H9 (cell line): ENCODE measurements around the gene EPB41L1. TPM values are rescaled to one million over a fixed set of nuclear protein-coding genes. Genes with fewer than 3 reads are reported as not detected.

Source experiments
- DNase-seq: peaks from one replicate; pipeline ENCODE4 v3.0.0-alpha.2; 2017
- H2AFZ ChIP-seq: one replicate; pipeline ENCODE4 v1.6.1; 2013; ENCODE audit warnings: mild to moderate bottlenecking, low read length, control low read depth, moderate library complexity
- H2AK5ac ChIP-seq: 2 replicates; pipeline ENCODE4 v1.6.1; 2013; ENCODE audit warnings: low read length, control low read depth, mixed read lengths; ENCODE audit not compliant: insufficient read length
- H2BK120ac ChIP-seq: one replicate; pipeline ENCODE4 v1.6.1; 2013; ENCODE audit warnings: low read depth, mild to moderate bottlenecking, low read length, control low read depth, inconsistent platforms; ENCODE audit not compliant: poor library complexity, severe bottlenecking
- H2BK12ac ChIP-seq: 2 replicates; pipeline ENCODE4 v1.6.1; 2013; ENCODE audit warnings: low read length, control low read depth, mixed read lengths, low read depth; ENCODE audit not compliant: insufficient read length
- H2BK15ac ChIP-seq: 2 replicates; pipeline ENCODE4 v1.6.1; 2013; ENCODE audit warnings: low read depth, low read length, control low read depth
- H2BK20ac ChIP-seq: one replicate; pipeline ENCODE4 v1.6.1; 2013; ENCODE audit warnings: low read depth, mild to moderate bottlenecking, low read length, control low read depth, inconsistent platforms; ENCODE audit not compliant: poor library complexity, severe bottlenecking
- H2BK5ac ChIP-seq: 2 replicates; pipeline ENCODE4 v1.6.1; 2013; ENCODE audit warnings: low read length, control low read depth, mixed read lengths; ENCODE audit not compliant: insufficient read length
- H3K14ac ChIP-seq: 2 replicates; pipeline ENCODE4 v1.6.1; 2013; ENCODE audit warnings: low read length, control low read depth; ENCODE audit not compliant: insufficient read depth
- H3K18ac ChIP-seq: 2 replicates; pipeline ENCODE4 v1.6.1; 2013; ENCODE audit warnings: low read depth, mild to moderate bottlenecking, mixed read lengths, low read length, control low read depth; ENCODE audit not compliant: insufficient read length
- H3K23ac ChIP-seq: 2 replicates; pipeline ENCODE4 v1.6.1; 2013; ENCODE audit warnings: low read length, control low read depth, mixed read lengths, low read depth; ENCODE audit not compliant: insufficient read length
- H3K23me2 ChIP-seq: 2 replicates; pipeline ENCODE4 v1.6.1; 2013; ENCODE audit warnings: low read depth, mild to moderate bottlenecking, mixed read lengths, low read length, control low read depth; ENCODE audit not compliant: insufficient read length, poor library complexity, severe bottlenecking
- H3K27ac ChIP-seq: 2 replicates; pipeline ENCODE4 v1.5.1; 2013; ENCODE audit warnings: low read length, control low read depth, mixed read lengths, low read depth; ENCODE audit not compliant: insufficient read length
- H3K27me3 ChIP-seq: 2 replicates; pipeline ENCODE4 v1.6.1; 2013; ENCODE audit warnings: low read length, control low read depth, inconsistent platforms; ENCODE audit not compliant: insufficient read depth
- H3K4ac ChIP-seq: 2 replicates; pipeline ENCODE4 v1.6.1; 2013; ENCODE audit warnings: low read depth, mild to moderate bottlenecking, control low read depth, inconsistent platforms, low read length, moderate library complexity
- H3K4me1 ChIP-seq: 2 replicates; pipeline ENCODE4 v1.6.1; 2013; ENCODE audit warnings: low read length, control low read depth, inconsistent platforms; ENCODE audit not compliant: insufficient read depth
- H3K4me2 ChIP-seq: 2 replicates; pipeline ENCODE4 v1.6.1; 2013; ENCODE audit warnings: low read length, control low read depth, mixed read lengths; ENCODE audit not compliant: insufficient read length, insufficient read depth
- H3K56ac ChIP-seq: 2 replicates; pipeline ENCODE4 v1.6.1; 2013; ENCODE audit warnings: low read depth, mild to moderate bottlenecking, mixed read lengths, low read length, control low read depth; ENCODE audit not compliant: insufficient read length
- H3K79me1 ChIP-seq: 2 replicates; pipeline ENCODE4 v1.6.1; 2013; ENCODE audit warnings: low read depth, mild to moderate bottlenecking, moderate library complexity, low read length, control low read depth, inconsistent platforms; ENCODE audit not compliant: insufficient read depth, poor library complexity, severe bottlenecking
- H3K79me2 ChIP-seq: 2 replicates; pipeline ENCODE4 v1.6.1; 2013; ENCODE audit warnings: low read length, control low read depth, inconsistent platforms; ENCODE audit not compliant: insufficient read depth
- H3K9ac ChIP-seq: 2 replicates; pipeline ENCODE4 v1.6.1; 2013; ENCODE audit warnings: low read length, control low read depth, mixed read lengths; ENCODE audit not compliant: insufficient read length; ENCODE audit errors: extremely low read depth
- H3K9me3 ChIP-seq: one replicate; pipeline ENCODE4 v1.6.1; 2013; ENCODE audit warnings: low read depth, low read length, inconsistent platforms; ENCODE audit not compliant: control insufficient read depth
- H3T11ph ChIP-seq: one replicate; pipeline ENCODE4 v1.6.1; 2013; ENCODE audit warnings: mild to moderate bottlenecking, low read length, control low read depth, inconsistent platforms
- H4K20me1 ChIP-seq: one replicate; pipeline ENCODE4 v1.6.1; 2013; ENCODE audit not compliant: control insufficient read depth, insufficient read length, insufficient read depth
- H4K5ac ChIP-seq: 2 replicates; pipeline ENCODE4 v1.6.1; 2013; ENCODE audit warnings: low read depth, mild to moderate bottlenecking, mixed read lengths, low read length, control low read depth; ENCODE audit not compliant: insufficient read length
- H4K8ac ChIP-seq: replicated peaks from 2 replicates; pipeline ENCODE4 v1.6.1; 2013; ENCODE audit warnings: low read length, control low read depth, mixed read lengths, low read depth; ENCODE audit not compliant: insufficient read length
- H4K91ac ChIP-seq: 2 replicates; pipeline ENCODE4 v1.6.1; 2013; ENCODE audit warnings: low read depth, mild to moderate bottlenecking, moderate library complexity, mixed read lengths, low read length, control low read depth; ENCODE audit not compliant: insufficient read length
- H3K27ac Mint-ChIP-seq, 3 experiments: 2 replicates in 2 of 3; 3 replicates in 1 of 3; pipeline ENCODE4 v1.8.0; 2020 to 2021; ENCODE audit warnings: mixed read lengths in 3 of 3, mild to moderate bottlenecking in 1 of 3, moderate library complexity in 1 of 3
- H3K27me3 Mint-ChIP-seq: 2 replicates; pipeline ENCODE4 v1.8.0; 2021; ENCODE audit warnings: low read depth, mild to moderate bottlenecking, moderate library complexity, mixed read lengths
- H3K36me3 Mint-ChIP-seq, 3 experiments: 2 replicates in 2 of 3; 3 replicates in 1 of 3; pipeline ENCODE4 v1.8.0; 2020 to 2021; ENCODE audit warnings: low read depth in 3 of 3, mixed read lengths in 3 of 3; ENCODE audit not compliant: insufficient read depth in 1 of 3
- H3K4me1 Mint-ChIP-seq, 2 experiments: 2 replicates each; pipeline ENCODE4 v1.8.0; 2020; ENCODE audit warnings: mixed read lengths in 2 of 2
- H3K4me3 Mint-ChIP-seq, 2 experiments: 2 replicates in 1 of 2; 3 replicates in 1 of 2; pipeline ENCODE4 v1.8.0; 2020 to 2021; ENCODE audit warnings: mild to moderate bottlenecking in 2 of 2, mixed read lengths in 2 of 2, moderate library complexity in 1 of 2
- H3K9me3 Mint-ChIP-seq, 2 experiments: 2 replicates in 1 of 2; 3 replicates in 1 of 2; pipeline ENCODE4 v1.8.0; 2020; ENCODE audit warnings: mild to moderate bottlenecking in 2 of 2, mixed read lengths in 2 of 2, moderate library complexity in 1 of 2
- total RNA-seq: library from RNA; stranded (reverse); gene quantifications from 2 replicates; pipeline ENCODE4 v1.2.1, GENCODE V29; 2021
- TF ChIP-seq, protein P1 (sequence below): fragments of 200-600 bp; sonication (generic); conservative IDR thresholded peaks from 3 replicates; pipeline ENCODE4 v1.8.0; 2021; ENCODE audit warnings: antibody characterized with exemption, mild to moderate bottlenecking

EPB41L1 gene
- total RNA-seq, 1 experiment from 2014 or later: 31.1 TPM

DNA sequence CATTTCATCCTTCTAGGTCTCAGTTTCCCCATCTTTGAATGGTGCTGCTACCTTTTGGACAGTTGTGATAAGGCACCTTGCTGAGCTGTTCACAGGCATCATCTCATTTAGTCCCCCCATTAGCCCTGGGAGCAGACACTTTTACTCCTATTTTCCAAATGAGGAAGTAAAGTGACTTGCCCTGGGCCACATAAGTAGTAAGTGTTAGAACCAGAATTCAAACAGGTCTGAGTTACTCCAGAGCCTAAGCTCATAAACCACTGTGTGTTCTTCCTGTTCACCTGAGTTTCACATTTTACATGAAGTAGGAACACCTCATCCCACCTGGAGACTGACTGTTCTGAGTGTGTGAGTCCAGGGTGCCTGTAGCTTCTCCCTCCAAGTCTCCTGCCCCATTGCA lies 43.5 kb upstream of the EPB41L1 start:
- Histone ChIP-seq H3K23me2 (no peaks in the 10 kb centered on the region), H2BK120ac (no peak overlapping the region), H2AK5ac (no peak overlapping the region), H3K23ac (no peak overlapping the region), H4K5ac (no peak overlapping the region), H2BK12ac (no peak overlapping the region), H3K79me2 (no peaks in the 10 kb centered on the region), H3K18ac (no peak overlapping the region), H2BK20ac (no peak overlapping the region), H2BK15ac (no peak overlapping the region), H3K9ac (no peak overlapping the region), H3K27me3 (no peaks in the 10 kb centered on the region), H4K8ac (no peak overlapping the region), H3K9me3 (no peaks in the 10 kb centered on the region), H2AFZ (no peak overlapping the region), H3K79me1 (no peaks in the 10 kb centered on the region), H4K91ac (no peak overlapping the region), H3K56ac (no peak overlapping the region), H3K4me1 (peaks cover 2% of the 10 kb centered on the region; the same call in 1 of the 2 replicates), H3T11ph (no peak overlapping the region), H4K20me1 (no peaks in the 10 kb centered on the region), H2BK5ac (no peak overlapping the region), H3K4me2 (no peak overlapping the region), H3K4ac (no peak overlapping the region), H3K27ac (no peak overlapping the region), H3K14ac (no peak overlapping the region)
- Mint-ChIP-seq H3K4me1 (peaks cover 32 to 35% of the 10 kb centered on the region in 2 experiments), H3K4me3 (no peak overlapping the region), H3K36me3 (no peaks in the 10 kb centered on the region), H3K27ac (peak overlapping the region in 1 of 3 experiments; percentile 31; a peak in 1 of 7 replicates), H3K9me3 (no peaks in the 10 kb centered on the region), H3K27me3 (peaks cover 35% of the 10 kb centered on the region)
- TF ChIP-seq, protein P1, sequence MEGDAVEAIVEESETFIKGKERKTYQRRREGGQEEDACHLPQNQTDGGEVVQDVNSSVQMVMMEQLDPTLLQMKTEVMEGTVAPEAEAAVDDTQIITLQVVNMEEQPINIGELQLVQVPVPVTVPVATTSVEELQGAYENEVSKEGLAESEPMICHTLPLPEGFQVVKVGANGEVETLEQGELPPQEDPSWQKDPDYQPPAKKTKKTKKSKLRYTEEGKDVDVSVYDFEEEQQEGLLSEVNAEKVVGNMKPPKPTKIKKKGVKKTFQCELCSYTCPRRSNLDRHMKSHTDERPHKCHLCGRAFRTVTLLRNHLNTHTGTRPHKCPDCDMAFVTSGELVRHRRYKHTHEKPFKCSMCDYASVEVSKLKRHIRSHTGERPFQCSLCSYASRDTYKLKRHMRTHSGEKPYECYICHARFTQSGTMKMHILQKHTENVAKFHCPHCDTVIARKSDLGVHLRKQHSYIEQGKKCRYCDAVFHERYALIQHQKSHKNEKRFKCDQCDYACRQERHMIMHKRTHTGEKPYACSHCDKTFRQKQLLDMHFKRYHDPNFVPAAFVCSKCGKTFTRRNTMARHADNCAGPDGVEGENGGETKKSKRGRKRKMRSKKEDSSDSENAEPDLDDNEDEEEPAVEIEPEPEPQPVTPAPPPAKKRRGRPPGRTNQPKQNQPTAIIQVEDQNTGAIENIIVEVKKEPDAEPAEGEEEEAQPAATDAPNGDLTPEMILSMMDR: no peak
- no peak for DNase-seq
